HT-29 (cell line): Measurements from ENCODE around the gene BCL10. TPM values are rescaled to one million over a fixed set of nuclear protein-coding genes. Genes with fewer than 3 reads are reported as not detected.

Experiments
- DNase-seq: peaks from one replicate; pipeline ENCODE4 v3.0.0-alpha.2; 2015; ENCODE audit warnings: low spot score
- total RNA-seq: library from RNA; depleted of rRNA; stranded (reverse); fragments of >200 nt; shearing (Covaris generic); gene quantifications from 2 replicates; pipeline ENCODE4 v1.2.3, GENCODE V29; 2014

The BCL10 gene
- total RNA-seq, 1 experiment from 2014 or later: 11.8 TPM

GRCh38 chr1:85297855-85298629 lies 21.6 kb upstream of the BCL10 start:
- peak; percentile 86 for DNase-seq

DNA sequence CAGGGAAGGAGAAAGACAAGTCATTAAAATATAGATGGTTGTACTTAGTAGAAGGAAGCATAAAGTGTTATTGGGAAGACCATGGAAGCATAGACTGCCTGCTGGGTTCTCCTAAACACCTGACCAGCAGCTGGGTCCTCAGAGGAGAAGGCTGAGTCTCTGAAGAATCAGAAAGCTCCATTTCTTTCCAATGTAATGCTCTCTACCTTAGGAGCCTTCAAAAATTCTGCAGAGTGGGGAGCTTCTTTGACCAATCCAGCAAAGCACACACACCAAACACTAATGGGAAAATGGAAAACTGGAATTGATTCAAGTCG lies 21.1 kb upstream of the BCL10 start:
- DNase-seq: no peak

GRCh38 chr1:85296980-85297379 lies 20.5 kb upstream of the BCL10 start:
- DNase-seq: no peak

GRCh38 chr1:85295654-85296053 lies 19.2 kb upstream of the BCL10 start:
- no peak for DNase-seq

DNA sequence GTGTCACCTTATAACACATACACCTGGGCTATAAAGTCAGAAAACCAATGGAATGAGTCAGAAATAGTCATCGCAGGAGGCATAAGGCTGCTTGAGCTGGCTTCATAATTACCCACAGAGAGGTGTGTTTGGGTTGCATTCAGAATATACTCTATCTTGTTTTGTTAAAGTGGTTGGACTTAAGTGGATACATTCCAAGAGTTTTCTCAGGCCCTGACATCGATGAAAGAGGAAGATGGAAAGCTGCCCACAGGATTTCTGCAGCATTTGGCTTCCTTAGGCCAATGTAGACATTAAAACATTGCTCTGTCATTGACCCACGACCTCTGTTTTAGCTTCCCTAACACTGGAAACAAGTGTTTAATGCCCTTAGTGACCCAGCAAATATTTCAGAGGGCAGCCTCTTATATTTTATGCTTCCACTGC lies 18.6 kb upstream of the BCL10 start:
- DNase-seq: no peak

GRCh38 chr1:85290826-85291225 lies 14.4 kb upstream of the BCL10 start:
- DNase-seq: no peak

DNA sequence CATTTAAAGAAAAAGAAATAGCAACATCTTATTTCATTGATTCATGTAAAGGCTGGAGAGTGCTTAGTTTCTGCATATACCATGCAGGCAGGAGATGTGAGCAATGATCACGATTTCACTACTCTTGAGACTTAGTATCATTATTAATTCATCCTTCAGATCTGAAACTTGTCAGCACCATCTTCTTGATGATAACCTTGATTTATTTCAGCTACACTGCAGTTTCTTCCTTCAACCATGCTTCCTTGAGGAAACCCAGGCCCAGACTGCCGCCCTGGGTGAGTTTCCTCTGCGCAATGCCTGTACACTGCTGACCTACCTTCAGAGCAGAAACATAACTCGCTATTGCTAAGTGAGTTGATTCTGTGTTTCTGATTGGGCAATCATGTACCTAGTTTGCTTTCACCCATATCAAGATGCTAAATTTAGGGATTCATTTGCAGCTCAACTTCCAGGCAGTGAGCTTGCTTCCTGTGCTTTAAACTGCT lies 13.5 kb upstream of the BCL10 start:
- DNase-seq: no peak

GRCh38 chr1:85289207-85289847 lies 12.9 kb upstream of the BCL10 start:
- DNase-seq: peak; percentile 63

DNA sequence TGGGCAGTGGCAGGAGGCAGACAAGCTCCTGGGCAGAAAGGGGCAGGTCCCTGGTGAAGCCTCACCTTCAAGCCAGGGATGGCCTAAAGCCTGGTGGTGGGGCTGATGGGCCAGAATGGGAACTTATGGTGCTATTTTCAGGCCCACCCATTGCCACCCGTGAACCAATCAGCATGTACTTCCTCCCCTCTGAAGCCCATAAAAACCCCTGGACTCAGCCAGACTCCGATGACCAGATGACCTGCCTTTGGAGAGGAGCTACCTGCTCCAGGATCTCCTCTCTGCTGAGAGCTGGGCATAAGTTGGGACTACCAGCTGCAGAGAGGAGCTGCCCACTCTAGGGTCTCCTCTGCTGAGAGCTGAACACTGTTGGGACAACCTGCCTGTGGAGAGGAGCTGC lies 7.8 kb upstream of the BCL10 start:
- no peak for DNase-seq

DNA sequence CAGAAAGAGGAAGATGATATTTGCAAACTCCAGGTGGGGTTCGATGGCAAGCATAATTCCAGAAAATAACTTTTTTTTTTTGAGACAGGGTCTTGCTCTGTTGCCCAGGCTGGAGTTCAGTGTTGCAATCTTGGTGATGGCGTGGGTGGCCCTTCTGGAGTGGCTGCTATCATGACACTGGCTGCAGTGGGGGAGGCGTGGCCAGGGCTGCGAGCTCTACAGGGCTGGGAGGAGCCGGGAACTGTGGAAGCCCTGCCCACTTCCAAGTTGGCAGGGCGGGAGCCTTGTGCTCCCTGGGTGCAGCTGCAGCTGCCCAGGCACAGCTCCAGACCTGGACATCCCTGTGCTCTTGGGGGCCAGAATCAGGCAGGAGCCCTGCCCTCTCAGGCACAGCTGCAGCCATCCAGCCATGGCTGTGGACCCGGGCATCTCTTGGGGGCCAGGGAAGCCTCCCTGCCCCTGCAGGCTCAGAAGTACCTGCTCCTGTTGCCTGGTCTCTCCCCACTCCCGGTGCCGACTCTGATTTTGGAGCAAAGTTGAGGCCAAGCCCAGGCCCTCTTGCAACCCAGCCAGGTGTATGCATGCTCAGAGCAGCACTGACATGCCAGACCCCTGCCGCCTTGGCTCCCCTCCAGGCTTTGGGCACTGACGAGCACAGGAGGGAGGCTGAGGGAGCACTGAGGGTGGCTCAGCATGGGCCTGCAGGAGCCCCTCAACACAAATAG lies 7.2 kb upstream of the BCL10 start:
- peak; percentile 66 for DNase-seq

DNA sequence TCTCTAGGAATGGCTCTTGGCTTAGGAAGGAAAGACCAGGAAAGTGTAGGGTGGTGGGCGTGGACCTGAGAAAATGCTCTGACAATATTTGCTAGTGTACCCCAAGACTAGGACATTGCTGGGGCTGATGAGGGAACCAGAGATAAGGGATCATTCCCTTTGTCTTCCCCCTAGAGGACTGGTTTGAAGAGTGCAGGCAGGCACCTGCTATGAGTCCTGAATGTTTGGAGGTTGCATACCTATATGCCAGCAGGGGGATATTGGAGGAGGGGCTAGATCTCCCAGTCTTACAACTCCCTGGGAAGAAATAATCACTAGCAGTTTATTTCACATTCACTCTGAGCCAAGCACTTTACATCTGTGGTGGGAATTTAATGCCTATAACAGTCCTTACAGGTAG lies 6.0 kb upstream of the BCL10 start:
- DNase-seq: peak; percentile 35

DNA sequence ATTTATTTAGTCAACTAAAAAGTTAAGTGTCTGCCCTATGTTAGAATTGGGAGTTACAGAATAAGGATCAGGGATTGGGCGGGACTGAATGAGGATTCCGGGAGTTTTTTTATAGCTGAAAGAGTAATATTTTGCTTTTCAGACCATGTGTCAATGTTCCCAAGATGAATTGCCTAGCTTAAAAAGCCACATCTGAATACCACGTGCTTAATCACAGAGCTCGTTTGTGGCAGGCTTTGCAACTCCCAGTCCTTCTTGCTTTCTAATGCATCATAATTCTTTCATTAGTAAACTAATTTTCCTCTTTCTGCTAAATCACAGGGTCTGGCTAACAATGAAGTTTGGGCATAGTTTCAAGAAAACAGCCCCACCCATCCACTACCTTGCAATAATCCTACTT lies 4.2 kb upstream of the BCL10 start:
- no peak for DNase-seq

GRCh38 chr1:85279458-85280080 lies 3.1 kb upstream of the BCL10 start:
- DNase-seq: no peak

- peak; percentile 73 for DNase-seq
Observed at GRCh38 chr1:85278853-85279314, 2.5 kb upstream of the BCL10 start.

GRCh38 chr1:85277802-85278201 lies 1.4 kb upstream of the BCL10 start:
- DNase-seq: no peak

- no peak for DNase-seq
Observed at GRCh38 chr1:85276978-85277639, 677 bp upstream of the BCL10 start.

DNA sequence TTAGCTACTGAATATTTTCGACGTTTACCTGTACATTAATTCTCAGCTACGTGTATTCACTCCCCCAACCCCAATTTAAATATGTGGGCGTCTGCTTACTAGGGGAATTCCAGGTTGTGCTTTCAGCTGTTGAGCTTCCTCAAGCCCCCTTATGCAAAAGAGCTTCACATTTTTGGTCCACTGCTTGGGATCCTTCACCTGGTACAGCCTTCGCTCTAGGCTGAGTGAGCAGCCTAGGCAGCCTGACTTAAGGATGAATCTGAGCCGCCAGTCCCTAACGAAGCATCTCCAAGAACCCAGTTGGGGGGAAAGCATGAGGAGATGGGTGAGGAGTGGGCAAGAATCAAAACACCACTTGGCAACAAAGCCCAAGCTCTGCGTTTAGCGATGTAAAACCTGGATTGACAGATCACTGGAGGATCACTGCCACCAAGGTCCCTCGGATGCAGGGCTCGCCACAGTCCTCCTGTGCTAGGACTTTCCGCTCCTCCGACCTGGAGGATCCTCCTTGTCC lies 674 bp downstream of the BCL10 start:
- DNase-seq: peak; percentile 17

DNA sequence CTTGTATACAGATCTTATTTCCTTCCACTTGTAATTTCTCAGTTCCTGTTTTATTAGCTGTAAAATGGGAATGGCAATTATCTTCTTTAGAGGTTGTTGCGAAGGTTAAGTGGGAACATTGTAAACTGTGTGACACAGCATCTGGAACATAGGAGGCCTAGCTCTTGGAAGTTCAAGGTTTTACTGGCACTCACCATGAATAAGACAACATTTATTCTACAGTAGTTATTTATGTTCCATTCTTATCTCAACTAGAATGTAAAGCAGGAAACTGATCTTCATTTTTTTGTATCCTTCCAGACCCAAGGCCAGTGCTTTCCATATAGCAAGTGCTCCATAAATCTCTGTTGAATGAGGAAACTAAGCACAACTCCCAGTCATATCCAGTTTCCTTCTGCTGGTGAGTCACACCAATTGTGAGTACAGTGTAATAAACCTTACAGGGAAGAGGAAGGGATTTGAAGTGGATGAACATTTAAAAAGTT lies 1.4 kb downstream of the BCL10 start:
- peak; percentile 69 for DNase-seq

DNA sequence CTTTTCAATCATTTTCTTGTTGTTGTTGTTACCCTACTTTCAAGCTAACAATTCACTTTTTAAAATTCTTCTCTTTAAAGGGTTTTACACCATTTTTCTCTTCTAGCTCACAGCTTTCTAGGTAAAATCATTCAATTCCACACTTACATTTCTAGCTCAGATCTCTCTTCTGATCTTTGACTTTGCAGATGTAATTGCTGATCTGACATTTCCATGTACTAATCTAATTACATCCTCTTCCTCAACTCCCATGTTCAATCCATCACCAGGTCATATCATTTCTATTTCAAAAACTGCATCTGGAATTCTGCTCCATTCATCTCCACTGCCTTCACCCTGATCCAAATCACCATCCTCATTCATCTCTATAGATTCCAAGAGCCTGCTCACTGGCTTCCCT lies 3.0 kb downstream of the BCL10 start:
- DNase-seq: no peak

DNA sequence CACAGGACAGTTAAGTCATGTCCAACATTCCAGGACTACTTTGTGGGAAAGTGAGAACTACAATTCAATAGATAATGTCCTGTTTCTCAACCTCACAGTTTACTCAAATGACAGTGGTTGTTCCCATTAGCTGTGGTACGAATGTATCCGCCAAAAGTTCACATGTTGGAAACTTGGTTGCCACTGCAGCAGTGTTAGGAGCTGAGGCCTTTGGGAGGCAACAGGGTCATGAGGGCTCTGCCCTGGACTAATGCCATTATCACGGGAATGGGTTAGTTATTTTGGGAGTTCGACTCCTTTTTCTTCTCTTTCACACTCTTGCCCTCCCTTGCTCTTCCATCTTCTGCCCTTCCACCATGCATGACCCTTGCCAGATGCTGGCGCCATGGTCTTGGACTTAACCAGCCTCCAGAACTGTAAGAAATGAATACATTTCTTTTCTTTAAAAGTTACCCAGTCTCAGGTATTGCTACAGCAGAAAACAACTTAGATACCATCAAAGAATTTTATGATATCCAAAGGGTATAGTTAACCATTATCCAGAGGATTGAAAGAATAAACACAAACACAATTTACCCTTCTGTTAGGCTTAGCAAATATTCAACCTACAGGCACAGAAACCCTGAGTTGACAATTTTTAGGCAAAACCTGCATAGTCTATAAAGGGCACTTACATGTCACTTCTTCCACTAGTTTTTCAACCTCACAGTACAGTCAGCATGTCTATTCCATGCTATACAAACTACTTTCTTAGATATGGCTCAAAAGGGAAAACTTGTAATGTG lies 7.4 kb downstream of the BCL10 start:
- DNase-seq: no peak
